Left ventricle myocardium inferior (tissue), 1 donor: Measurements from ENCODE around the gene PTTG1IP. TPM values are rescaled to one million over a fixed set of nuclear protein-coding genes. Genes with fewer than 3 reads are reported as not detected.

Source experiments
- DNase-seq: peaks from one replicate; pipeline ENCODE4 v3.0.0-alpha.2; 2020
- H3K27ac ChIP-seq: fragments of 200-600 bp; replicated peaks from 2 replicates; pipeline ENCODE4 v1.8.0; 2021
- H3K27me3 ChIP-seq: fragments of 200-600 bp; 2 replicates; pipeline ENCODE4 v1.8.0; 2021; ENCODE audit warnings: low read depth
- H3K36me3 ChIP-seq: fragments of 200-600 bp; 2 replicates; pipeline ENCODE4 v1.8.0; 2021
- H3K4me1 ChIP-seq: fragments of 200-600 bp; 2 replicates; pipeline ENCODE4 v1.8.0; 2021
- H3K4me3 ChIP-seq: fragments of 200-600 bp; 2 replicates; pipeline ENCODE4 v1.8.0; 2021; ENCODE audit warnings: mild to moderate bottlenecking, moderate library complexity
- H3K9me3 ChIP-seq: fragments of 200-600 bp; replicated peaks from 2 replicates; pipeline ENCODE4 v1.8.0; 2021
- CTCF ChIP-seq: fragments of 200-600 bp; IDR thresholded peaks from 2 replicates; pipeline ENCODE4 v1.8.0; 2021; ENCODE audit warnings: antibody characterized with exemption, mild to moderate bottlenecking, borderline replicate concordance
- intact Hi-C: fragments of 100-400 bp; cut with micrococcal nuclease; formaldehyde crosslinking; loops from one replicate; pipeline ENCODE4 v1.11.0; 2022
- total RNA-seq: library from RNA; stranded (reverse); fragmentation: NEBNext Ultra II Directional; extraction: Animal tissue kit (Norgen Biotek cat#: 25700); gene quantifications from one replicate; pipeline ENCODE4 v1.2.1, GENCODE V29; 2021
- donor health status: DM: no; HTN: yes; CAD: no; lungs with severe emphysema.

PTTG1IP gene
- total RNA-seq, 1 donor from 2014 or later = 171 TPM

GRCh38 chr21:44919111-44919912, 45.8 kb upstream of the PTTG1IP start:
- DNase-seq = peak; percentile 22
- Histone ChIP-seq H3K9me3 (no peaks in the 10 kb centered on the region), H3K4me3 (peak overlapping the region; percentile 48), H3K27me3 (peaks cover 49% of the 10 kb centered on the region), H3K4me1 (no peaks in the 10 kb centered on the region), H3K36me3 (no peaks in the 10 kb centered on the region), H3K27ac (no peak overlapping the region)
- intact Hi-C loops = no loop called here
- no peak for TF ChIP-seq CTCF

GRCh38 chr21:44918581-44919033, 45.1 kb upstream of the PTTG1IP start:
- DNase-seq = no peak
- no peak for TF ChIP-seq CTCF
- Histone ChIP-seq H3K27me3 (peaks cover 49% of the 10 kb centered on the region), H3K27ac (no peak overlapping the region), H3K4me1 (no peaks in the 10 kb centered on the region), H3K36me3 (no peaks in the 10 kb centered on the region), H3K4me3 (peak overlapping the region; percentile 48), H3K9me3 (no peaks in the 10 kb centered on the region)
- intact Hi-C loops = no loop called here

- no peak overlapping the region for H3K27ac ChIP-seq
- H3K4me3 ChIP-seq = no peak overlapping the region
- H3K27me3 ChIP-seq = peaks cover 49% of the 10 kb centered on the region
- intact Hi-C loops = no loop called here
- no peaks in the 10 kb centered on the region for H3K4me1 ChIP-seq
- DNase-seq = no peak
- no peak for TF ChIP-seq CTCF
- no peaks in the 10 kb centered on the region for H3K36me3 ChIP-seq
- H3K9me3 ChIP-seq = no peaks in the 10 kb centered on the region
These were observed 44.6 kb upstream of the PTTG1IP start for GRCh38 chr21:44918107-44918470.

- DNase-seq = peak; percentile 12
- intact Hi-C loops = no loop called here
- Histone ChIP-seq H3K36me3 (no peaks in the 10 kb centered on the region), H3K4me3 (no peak overlapping the region), H3K4me1 (no peaks in the 10 kb centered on the region), H3K27ac (no peak overlapping the region), H3K9me3 (no peaks in the 10 kb centered on the region), H3K27me3 (peaks cover 49% of the 10 kb centered on the region)
- no peak for TF ChIP-seq CTCF
These were observed 44.1 kb upstream of the PTTG1IP start for GRCh38 chr21:44917446-44918106.

- TF ChIP-seq CTCF = no peak
- Histone ChIP-seq H3K9me3 (no peaks in the 10 kb centered on the region), H3K27me3 (peaks cover 45% of the 10 kb centered on the region), H3K4me3 (no peak overlapping the region), H3K36me3 (no peaks in the 10 kb centered on the region), H3K27ac (no peak overlapping the region), H3K4me1 (peaks cover 2% of the 10 kb centered on the region)
- DNase-seq = no peak
- intact Hi-C loops = no loop called here
These were observed 43.5 kb upstream of the PTTG1IP start for GRCh38 chr21:44916965-44917364.
